Stimulated activated CD4-positive, alpha-beta T cell treated with anti-CD3 and anti-CD28 coated beads, Interleukin-12 subunit alpha, Interleukin-12 subunit beta, amount 100 ng/mL, for 48 hours (primary cell): ENCODE data around the gene MAP3K6.
"Not testable (repeated sequence)": the region's sequence is repeated elsewhere in the genome, so short reads cannot be mapped to it uniquely, and the experiment has no call there.

Experiments
- DNase-seq, 3 donors: peaks; one replicate each; pipeline ENCODE4 v3.0.0-alpha.2; 2020; ENCODE audit warnings: low read depth in 2 of 3, low spot score in 1 of 3

Gene MAP3K6

GRCh38 chr1:27366411-27367159 lies at the start of gene MAP3K6:
MAP3K6 (minus strand) TSS chr1:27366961; CDS start chr1:27366597, 364 bp downstream.
- peak in 2 of 3 donors; percentile 56 to 61 for DNase-seq

GRCh38 chr1:27414091-27414490 lies 47.3 kb upstream of the MAP3K6 start:
- DNase-seq, result no peak

GRCh38 chr1:27413004-27413403 lies 46.2 kb upstream of the MAP3K6 start:
- DNase-seq, result no peak

GRCh38 chr1:27412502-27412901 lies 45.7 kb upstream of the MAP3K6 start:
- DNase-seq, result no peak

- DNase-seq, result no peak
Measured at GRCh38 chr1:27410709-27411108, 43.9 kb upstream of the MAP3K6 start.

- DNase-seq, result no peak
Measured at GRCh38 chr1:27409669-27410068, 42.9 kb upstream of the MAP3K6 start.

- DNase-seq, result no peak
Measured at GRCh38 chr1:27408151-27408550, 41.4 kb upstream of the MAP3K6 start.

GRCh38 chr1:27406791-27407190 lies 40.0 kb upstream of the MAP3K6 start:
- not testable (repeated sequence) for DNase-seq

- DNase-seq, result no peak
Measured at GRCh38 chr1:27406362-27406680, 39.6 kb upstream of the MAP3K6 start.

GRCh38 chr1:27405598-27406361 lies 39.0 kb upstream of the MAP3K6 start:
- not testable (repeated sequence) for DNase-seq

- no peak for DNase-seq
Measured at GRCh38 chr1:27405074-27405473, 38.3 kb upstream of the MAP3K6 start.

GRCh38 chr1:27403931-27404330 lies 37.2 kb upstream of the MAP3K6 start:
- DNase-seq, result no peak

- no peak for DNase-seq
Measured at GRCh38 chr1:27403065-27403726, 36.4 kb upstream of the MAP3K6 start.

GRCh38 chr1:27402349-27402754 lies 35.6 kb upstream of the MAP3K6 start:
- DNase-seq, result no peak

- DNase-seq, result no peak
Measured at GRCh38 chr1:27400963-27401341, 34.2 kb upstream of the MAP3K6 start.

GRCh38 chr1:27400082-27400962 lies 33.6 kb upstream of the MAP3K6 start:
- no peak for DNase-seq

- no peak for DNase-seq
Measured at GRCh38 chr1:27399251-27400025, 32.7 kb upstream of the MAP3K6 start.

GRCh38 chr1:27398405-27399149 lies 31.8 kb upstream of the MAP3K6 start:
- DNase-seq, result no peak

GRCh38 chr1:27397749-27398148 lies 31.0 kb upstream of the MAP3K6 start:
- DNase-seq, result no peak

GRCh38 chr1:27397110-27397509 lies 30.3 kb upstream of the MAP3K6 start:
- no peak for DNase-seq
